Measurements from ENCODE around the gene POU3F3.

The POU3F3 gene

DNA sequence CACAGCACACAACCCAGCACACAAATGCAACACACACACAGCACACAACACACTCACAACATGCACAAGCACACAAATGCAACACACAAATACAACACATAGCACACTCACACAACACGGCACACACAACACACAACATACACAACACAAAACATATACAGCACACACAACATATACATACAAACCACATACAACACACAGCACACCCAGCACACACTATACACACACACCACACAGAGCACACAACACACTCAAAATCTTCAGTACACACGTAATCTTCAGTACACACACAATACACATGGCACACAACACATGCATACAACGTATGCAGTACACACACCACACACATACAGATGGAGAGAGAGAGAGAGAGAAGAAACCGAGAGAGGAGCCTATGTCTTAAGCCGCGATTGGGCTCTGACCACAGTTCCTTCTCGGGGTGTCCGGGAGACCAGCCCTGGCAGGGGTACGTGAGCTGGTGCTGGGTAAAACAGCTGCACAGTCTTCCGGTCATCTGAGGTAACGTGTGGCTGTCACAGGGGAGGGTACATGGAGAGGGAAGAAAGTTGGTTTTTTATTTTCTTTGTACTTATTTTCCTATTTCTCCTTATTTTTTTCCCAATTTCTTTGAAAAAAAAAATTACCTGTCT lies 25.1 kb downstream of the POU3F3 start:
- DNase-seq: no peak

DNA sequence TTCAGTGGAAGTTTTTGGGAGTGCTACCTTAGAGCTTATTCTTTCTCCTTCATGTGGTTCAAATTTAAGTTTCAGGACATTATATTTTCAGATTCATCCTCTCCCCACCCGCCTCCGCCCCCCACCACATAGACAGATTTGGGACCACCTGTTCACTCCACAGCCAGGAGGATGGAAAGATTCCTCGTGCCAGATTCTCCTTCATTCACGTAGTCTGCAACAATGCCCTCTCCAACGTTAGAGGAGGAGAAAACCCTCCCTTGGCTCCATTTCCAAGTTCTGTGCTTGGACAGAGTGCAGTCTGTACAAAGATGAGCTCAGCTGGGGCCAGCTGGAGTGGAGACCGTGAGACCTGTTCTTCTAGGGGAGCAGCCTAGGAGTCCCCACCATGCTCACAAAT lies 26.2 kb downstream of the POU3F3 start:
- no peak for DNase-seq

DNA sequence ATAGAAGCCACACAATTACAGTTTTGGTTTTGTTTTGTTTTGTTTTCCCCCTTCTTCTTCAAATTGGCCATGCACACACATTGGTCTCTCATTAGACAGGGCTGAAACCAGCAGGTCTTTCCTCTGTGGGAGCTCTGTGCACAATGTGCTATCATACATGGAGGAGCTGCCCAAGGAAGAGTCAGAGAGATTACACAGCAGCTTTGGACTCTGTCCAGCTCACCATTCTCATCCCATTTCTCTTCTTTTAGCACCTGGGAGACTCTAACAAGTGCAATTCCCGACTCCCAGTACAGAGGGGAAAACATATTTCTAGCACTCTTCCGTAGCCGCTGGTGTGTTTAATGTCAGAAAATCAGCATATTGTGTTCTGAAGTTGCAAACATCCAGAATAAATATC lies 29.4 kb downstream of the POU3F3 start:
- no peak for DNase-seq

DNA sequence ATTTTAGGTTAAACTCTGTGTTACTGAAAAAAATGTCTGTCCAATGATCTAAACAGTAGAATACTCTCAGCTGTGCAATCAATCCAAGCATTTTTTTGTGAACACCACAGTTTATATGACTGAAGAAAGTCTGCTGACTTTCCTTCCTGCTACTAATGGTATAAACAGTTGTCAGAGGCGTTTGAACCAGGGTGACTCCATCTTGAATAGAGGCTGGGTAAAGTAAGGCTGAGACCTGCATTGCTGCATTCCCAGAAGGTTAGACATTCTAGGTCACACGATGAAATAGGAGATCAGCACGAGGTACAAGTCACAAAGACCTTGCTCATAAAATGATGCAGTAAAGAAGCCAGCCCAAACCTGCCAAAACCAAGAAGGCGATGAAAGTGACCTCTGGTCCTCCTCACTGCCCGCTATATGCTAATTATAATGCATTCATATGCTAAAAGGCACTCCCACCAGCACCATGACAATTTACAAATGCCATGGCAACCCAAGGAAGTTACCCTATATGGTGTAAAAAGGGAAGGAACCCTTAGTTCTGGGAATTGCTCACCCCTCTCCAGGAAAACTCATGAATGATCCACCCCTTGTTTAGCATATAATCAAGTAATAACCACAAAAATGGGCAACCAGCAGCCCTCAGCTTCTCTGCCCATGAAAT lies 31.3 kb downstream of the POU3F3 start:
- DNase-seq: no peak

DNA sequence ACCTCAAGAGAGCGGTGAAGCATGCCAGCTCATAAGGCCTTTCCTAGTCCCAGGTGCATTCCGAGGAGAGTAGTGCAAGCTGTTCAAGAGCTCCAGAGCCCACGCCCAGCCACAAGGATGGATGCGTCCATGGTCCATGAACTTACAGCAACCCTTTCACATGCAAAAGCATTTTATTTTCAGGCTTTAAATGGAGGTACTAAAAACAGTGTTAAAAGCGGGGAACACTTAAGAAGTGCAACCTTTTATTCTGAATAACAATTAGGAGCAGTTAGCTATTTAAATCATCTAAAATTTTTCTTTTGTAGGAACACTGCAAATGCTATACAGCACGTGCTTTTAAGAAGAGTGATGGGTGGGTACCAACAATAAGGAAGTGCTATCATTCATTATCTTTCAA lies 33.8 kb downstream of the POU3F3 start:
- DNase-seq: no peak

DNA sequence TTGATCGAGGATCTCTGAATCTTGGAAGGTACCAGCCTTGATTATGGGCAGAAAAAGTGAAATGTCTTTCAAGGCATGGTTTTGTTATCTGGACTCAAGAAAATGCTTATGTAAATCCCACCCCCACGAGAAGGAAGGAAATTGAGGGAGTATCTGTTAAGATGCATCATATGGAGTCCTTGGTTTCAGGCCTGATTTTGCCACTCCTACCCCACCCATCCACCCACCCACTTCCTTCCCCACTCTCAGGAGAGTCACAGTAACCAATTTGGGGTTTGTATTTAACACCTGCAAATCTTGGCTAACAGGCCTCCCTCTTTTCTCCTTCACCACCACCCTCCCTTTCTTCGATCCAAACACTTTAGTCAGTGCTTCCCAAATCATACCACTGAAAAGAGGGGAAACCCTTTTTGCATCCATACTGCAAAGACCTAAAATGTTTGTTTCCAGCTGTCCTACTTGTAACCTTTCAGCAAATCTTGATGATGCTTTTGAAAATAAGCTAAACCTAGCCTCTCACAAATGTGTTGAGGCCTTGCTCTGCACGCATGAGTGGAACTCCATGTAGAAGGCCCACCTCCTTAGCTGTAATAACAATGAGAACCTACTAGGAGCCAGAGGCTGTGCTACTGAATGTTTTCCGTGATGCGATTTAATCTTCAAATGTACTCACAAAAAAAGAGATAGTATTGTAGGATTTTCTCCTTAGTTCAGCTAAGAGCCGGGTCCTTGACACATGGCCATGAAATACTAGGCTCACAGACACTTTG lies 34.8 kb downstream of the POU3F3 start:
- DNase-seq: no peak

DNA sequence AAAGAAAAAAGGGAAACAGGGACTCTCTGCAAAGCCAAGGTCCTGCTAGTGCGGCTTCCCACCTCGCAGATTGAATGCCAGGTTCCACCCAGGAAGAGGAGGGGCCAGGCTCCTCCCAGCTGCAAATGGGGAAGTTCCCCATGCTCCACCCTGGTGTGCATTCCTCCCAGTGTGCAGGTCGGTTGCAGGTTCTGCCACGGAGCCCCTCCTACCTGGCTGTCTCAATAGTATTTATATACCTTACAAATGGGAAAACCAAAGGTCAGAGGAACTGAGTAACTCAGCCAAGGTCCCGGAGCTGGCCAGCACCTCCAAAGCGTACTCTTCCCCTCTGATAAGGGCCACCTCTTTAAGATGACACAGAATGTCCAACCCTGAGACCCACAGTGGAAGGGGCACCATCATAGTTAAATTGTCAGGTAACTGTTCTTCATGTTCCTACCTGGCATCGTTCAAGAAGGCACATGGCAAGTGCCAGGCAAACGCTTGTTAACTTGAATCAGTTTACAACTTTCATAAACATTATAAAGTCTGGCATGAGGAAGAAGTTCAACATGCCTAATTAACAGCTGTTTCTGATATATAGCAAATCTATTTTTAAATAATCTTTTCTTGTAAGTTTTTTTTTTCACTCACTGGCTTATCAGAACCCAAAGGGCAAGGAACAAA lies 35.5 kb downstream of the POU3F3 start:
- no peak for DNase-seq

DNA sequence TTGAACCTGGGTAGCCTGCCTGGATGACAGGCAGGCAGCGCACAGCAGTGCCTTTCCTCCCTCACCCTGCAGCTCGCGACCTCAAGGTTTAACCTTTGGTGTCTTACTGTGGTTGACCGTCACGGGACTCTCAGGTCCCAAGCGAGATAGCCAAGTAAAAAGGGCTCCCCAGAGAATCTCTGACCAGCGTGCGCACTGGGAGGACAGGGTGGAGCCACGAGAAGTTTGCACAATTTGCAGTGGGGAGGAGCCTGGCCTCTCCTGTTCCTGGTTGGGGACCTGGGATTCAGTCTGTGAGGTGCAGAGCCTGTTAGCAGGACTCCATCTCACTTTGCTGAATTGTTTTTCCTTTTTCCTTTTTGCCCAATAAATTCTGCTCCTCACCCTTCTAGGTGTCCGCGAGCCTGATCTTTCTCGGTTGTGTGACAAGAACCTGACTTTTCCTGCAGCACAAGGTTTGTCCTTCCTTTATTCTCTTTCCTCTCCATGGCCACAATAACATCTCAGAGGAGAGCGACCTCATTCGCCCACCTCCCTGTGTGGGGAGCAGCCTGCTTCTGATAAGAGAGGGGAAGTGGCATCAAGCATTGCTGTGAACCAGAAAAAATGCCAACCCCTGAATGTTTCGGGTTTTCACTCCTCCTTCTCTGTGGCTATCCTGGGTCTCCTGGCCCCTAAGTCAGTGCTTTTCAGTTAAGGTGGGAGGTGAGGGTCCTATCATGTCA lies 36.2 kb downstream of the POU3F3 start:
- no peak for DNase-seq

DNA sequence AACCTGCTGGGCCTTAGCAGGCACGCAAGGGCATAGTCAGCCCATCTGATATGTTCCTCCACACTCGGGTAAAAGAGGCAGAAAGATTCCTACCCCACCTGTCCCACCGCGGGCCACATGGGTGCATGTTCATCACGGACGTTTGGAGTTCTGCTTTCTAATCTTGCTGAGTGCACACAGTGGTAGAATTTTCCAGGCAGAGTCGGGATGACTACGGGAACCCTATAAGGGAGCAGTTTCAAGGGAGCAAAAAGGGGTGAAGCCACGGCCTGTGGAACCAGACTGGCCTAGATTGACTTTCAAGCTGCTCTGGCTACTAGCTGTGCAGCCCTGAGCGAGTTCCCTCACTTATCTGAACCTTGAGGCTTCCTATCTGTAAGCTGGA lies 36.8 kb downstream of the POU3F3 start:
- no peak for DNase-seq

DNA sequence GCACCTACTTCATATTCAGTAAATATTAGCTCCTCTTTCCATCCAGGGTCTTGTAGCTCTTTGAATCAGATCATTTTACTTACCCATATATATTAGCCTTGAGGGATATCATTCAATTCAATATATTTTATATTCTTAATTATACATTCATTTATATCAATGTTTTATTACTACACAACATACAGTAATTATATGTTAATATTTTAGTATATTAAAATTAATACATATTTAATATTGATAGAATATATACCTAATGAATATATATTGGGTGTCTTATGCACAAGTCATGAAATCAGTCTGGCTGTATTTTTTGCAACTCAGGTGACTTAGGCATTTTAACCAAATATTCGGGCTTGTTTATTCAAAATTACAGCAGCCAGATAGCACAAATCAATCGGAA lies 37.2 kb downstream of the POU3F3 start:
- no peak for DNase-seq

DNA sequence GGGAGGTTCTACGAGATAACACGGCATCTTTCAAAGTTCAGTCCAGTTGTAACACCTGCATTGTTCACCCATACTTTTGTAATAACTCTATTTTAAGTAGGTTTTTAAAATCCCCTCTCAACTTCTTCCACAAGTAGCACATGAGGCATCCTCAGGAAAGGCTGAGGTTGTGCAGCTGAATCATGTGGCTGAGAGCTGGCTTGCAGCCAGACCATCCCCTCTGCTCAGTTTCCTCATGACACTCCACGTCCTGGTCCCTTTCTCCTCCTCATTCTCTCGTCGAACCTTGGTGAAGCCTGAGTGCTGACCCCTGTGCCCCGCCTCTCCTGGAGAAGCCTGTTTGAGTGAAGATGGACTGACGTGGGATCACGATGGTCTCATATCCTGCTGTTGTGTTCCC lies 42.5 kb downstream of the POU3F3 start:
- no peak for DNase-seq

DNA sequence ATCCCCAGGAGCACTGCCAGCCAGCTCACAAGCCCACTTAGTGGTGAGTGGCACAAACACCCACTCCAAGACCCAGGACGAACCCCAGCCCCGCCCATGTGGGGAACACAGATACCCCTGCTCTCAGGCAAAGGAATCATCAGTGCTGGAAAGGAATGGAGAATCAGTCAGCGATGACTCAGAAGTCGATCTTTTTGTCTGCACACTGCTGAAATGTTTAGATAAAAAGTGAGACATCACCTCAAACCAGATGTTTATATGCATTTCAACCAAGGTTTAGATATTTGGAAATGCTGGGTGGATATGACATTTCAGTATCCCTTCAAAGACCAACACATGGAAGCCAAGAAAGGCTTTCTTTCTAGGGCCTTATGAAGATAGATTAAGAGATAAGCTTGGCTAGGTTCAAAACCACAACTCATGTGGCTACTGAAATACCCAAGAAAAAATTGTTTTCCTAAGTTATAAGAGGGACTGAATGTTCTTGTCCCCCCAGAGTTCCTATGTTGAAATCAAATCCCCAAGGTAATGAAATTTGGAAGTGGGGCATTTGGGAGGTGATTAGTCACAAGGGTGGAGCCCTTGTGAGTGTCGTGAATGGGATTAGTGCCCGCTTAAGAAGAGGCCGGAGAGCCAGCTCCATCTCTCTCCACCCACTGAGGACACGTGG lies 43.7 kb downstream of the POU3F3 start:
- no peak for DNase-seq

DNA sequence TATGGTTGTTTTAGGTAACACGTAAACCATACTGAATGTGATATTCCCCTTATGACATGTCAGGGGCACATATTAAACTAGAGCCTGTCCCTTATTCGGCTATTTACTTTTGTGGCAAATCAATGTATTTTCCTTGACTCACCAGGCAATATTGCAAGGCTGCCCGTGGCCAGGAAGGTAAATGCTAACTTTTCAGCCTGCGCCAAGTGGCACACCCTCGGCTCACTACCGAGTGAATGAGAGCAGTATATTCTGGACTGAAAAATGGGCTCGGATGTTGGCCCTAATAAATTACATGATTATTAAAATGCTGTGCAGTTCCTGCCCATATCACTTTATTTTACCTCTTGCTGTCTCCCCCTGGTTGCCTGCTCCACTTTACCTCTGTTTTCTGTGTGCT lies 46.7 kb downstream of the POU3F3 start:
- DNase-seq: no peak

DNA sequence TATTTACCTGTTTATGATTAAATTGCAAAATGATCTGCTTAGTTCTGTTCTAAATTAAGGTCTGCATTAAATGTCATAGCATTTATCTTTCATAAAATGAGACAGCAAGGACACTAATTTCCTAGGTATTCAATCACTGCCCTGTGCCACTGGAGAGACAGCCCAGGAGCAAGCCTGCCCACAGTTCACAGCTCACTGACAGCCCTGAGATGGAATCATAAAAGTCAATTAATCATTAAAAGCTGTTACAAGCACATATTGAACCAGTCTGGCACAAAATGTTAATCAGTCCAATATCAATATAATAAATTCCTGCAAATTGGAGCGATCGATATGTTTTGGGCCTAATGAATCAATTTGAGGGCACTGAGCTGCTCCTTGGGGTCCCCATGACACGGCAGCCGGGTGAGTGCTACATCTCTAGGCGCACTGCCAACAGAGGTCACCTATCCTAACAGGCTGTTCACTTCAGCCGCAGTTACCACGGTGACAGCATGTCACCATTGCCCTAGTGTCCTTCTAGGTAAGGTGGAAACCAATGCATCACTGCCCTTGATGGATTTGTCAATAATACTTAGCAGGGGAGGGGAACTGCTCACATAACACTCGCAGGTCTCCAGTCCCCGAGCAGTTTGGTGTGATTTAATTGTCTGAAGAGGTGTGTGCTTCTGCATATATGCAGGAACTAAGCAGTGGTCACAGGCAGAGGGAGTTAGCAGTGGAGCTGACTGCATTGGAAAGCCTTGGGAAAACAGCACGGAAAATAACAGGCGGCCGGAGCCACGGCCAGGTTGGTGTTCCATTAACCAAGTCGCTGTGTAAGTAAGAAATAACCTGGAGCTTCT lies 47.3 kb downstream of the POU3F3 start:
- DNase-seq: peak; percentile 28

DNA sequence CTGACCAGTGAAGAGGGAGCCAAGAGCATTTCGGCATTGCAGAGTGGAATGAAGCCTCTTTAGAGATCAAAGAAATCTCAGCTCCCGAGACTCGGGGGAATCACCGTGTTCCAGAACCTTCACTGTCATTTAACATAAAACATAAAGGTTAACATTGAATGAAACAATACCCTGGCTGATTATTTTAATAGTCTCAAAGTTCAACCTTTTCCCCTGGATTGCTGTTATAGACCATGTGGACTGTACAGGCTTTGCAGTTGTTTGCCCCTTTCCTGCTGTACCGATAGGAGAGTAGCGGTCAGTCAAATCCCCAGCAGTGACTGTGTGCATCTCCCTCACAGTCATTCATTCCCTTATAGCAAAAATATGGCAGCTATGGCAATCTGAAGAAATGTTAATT lies 48.4 kb downstream of the POU3F3 start:
- no peak for DNase-seq
